Ramos (cell line): ENCODE results near the gene PCDHA1.

ENCODE experiments used
- in situ Hi-C: fragments of 300-500 bp; cut with MboI; formaldehyde crosslinking; loops from one replicate; pipeline ENCODE4 v1.14.3; 2022; ENCODE audit warnings: low sequenced_read_pairs; ENCODE audit not compliant: unreplicated experiment

Gene PCDHA1

DNA sequence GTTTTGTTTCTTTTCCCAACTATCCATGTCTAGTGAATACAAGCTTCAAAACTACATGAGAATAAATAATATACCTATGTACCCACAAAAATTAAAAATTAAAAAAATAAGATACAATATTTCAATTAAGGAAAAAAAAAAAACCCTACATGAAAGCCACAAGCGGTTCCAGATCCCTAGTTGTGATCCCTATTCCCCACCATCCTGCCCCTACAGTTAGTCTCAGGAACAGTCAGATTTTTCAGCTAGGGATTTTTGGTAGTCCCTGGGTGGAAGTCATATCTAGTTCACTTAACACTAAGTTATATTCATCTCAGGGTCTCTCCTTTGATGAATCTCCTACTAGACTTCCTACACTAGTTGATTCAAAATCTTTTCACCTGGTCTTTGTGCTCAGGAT, 246.7 kb downstream of the PCDHA1 start:
- in situ Hi-C loops: loop anchor here (25.0 kb wide), 1 partner anchor 670 kb away; the partner anchor contains the start of gene SLC4A9

- in situ Hi-C loops: loop anchor here (25.0 kb wide), 1 partner anchor 677 kb away; the partner anchor contains the start of gene SLC4A9
Measured at GRCh38 chr5:141039061-141039460, 253.1 kb downstream of the PCDHA1 start.

GRCh38 chr5:141039517-141039916, 253.6 kb downstream of the PCDHA1 start:
- in situ Hi-C loops: loop anchor here (25.0 kb wide), 1 partner anchor 677 kb away; the partner anchor contains the start of gene SLC4A9

DNA sequence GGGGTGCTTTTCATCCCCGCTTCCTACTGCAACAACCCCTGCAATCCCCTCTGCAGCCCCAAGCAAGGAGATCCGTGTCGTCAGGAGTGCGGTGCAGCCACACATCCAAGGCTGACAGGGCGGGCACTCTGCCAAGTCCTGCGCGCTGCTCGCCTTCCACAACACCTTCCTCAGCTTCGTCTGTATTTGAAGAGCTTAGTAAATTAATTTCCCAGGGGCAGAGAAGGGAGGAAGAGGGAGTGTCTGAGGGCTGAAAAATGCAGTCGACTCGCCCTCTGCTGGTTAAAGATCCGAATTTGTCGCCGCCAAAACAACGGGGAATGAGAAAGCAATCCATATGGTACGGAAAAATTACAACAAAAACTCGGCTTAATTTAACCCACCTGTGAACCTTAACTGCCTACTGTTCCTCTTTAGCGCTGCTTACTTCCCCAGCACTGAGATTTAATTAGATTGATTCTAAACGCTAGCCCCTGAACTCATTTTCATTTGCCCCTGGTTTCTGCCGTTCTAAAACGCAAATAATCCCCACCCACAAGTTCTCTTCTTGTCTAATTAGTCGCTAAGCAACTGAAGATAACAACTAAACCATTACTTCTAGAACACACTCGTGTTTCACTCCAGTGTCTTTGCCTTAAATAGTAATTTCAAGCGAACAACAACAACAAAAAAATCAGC, 254.3 kb downstream of the PCDHA1 start:
- in situ Hi-C loops: loop anchor here (10.0 to 25.0 kb wide), 2 partner anchors 185 to 678 kb away; partner anchors contain the start of genes PCDHA10 and SLC4A9

- in situ Hi-C loops: loop anchor here (10.0 to 25.0 kb wide), 2 partner anchors 186 to 679 kb away; partner anchors contain the start of genes PCDHA10 and SLC4A9
Measured at GRCh38 chr5:141040771-141041426, 255.0 kb downstream of the PCDHA1 start.

DNA sequence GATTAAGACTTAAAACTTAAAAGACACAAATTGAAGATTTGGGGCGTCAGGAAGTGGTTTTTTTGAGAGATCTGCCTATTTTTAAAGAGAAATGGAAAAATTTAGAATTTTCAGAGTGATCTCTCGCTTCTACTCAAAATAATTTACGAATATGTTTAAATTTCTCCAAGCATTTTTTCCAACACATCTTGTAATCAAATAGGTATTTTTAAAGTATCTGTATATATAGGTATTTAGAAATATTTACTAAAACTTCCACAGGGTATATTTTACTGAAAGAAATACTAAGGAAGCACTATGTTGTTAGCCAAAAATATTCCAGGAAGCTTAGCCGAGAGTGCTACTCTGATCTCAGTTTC, 255.5 kb downstream of the PCDHA1 start:
- in situ Hi-C loops: loop anchor here (10.0 to 25.0 kb wide), 2 partner anchors 187 to 679 kb away; partner anchors contain the start of genes PCDHA10 and SLC4A9

DNA sequence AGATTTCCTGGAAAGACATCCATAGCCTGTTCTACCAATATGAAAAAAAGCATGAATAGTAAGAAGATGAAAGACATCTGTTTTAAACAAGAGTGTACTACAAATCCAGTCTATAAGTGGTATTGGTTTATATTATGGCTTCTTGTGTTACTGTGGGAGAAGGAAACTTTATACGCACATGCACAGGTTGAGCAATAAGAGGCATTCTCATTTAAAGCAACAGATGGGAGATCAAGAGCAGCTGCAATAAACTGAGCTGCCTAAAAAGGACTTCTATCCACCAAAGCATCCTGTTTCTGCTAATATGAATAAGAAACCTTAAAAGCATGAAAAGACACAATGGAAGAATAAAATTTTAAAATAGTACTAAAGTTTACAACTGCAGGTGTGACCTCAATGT, 256.6 kb downstream of the PCDHA1 start:
- in situ Hi-C loops: loop anchor here (10.0 to 25.0 kb wide), 2 partner anchors 188 to 680 kb away; partner anchors contain the start of genes PCDHA10 and SLC4A9

DNA sequence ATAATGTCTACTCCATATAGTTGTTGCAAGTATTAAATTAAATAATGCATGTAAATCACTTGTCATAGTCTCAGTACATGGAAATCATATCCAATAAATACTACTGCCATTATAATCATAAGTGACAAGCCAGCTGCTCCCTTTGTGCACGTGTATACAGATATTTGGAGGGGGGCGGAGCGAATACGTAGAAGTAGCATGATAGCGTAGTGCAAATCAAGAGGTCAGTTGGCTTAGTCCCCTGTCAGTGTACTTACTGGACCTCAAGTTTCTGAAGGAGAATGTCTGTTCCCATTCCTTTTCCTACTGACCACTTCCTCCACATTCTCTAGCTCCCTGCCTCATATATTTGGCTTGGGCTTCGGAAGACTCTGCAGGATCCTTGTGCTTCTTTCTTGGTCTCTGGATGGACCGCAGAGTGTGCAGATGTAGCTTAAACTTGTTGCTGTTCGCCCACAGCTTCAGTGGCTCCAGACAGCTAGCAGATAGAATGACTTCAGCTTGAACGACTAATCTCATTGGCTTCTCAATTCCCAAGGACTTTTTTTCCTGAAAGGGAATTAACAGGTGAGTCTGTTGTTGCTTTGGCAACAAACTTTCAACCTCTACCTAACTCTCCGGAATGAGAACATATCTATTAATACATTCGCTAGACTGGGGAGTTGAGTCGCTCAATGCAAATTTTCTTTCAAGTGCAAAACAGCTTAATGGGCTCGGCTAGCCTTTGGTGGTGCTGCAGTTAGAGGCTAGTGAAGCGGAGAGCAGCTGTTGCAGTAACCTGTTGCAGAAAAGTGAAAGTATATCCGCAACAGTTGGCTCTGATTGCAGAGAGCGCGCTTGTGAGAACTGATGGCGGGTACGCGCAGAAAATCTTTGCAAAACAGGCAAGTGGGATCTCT, 264.9 kb downstream of the PCDHA1 start, which contains the start of gene PCDHB1:
PCDHB1 (plus strand) TSS at position 753 of the 899 bp plus-strand sequence; CDS start at position 850, 97 bp downstream.
- in situ Hi-C loops: no loop called here

DNA sequence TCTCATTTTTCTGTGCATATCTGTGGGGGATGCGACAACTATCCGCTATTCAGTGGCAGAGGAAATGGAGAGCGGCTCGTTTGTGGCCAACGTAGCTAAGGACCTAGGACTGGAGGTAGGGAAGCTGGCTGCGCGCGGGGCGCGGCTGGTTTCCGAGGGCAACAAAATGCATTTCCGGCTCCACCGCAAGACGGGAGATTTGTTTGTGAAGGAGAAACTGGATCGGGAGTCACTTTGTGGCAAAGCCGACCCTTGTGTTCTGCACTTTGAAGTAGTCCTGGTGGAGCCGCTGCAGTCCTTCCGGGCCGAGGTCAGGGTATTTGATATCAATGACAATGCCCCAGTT, 265.6 kb downstream of the PCDHA1 start:
- in situ Hi-C loops: no loop called here
